AG04450 (cell line): ENCODE data around the gene CTXN1. TPM values are rescaled to one million over a fixed set of nuclear protein-coding genes. Genes with fewer than 3 reads are reported as not detected.
"Not testable (repeated sequence)": the region's sequence is repeated elsewhere in the genome, so short reads cannot be mapped to it uniquely, and the experiment has no call there.

ENCODE experiments used
- CTCF ChIA-PET: fragments of 300-600, 350-600 bp; formaldehyde crosslinking; extraction: SDS; loops from one replicate; lab custom pipeline; 2022; ENCODE audit warnings: antibody characterized with exemption, inconsistent platforms; lab: Charles Lee
- POLR2A ChIA-PET: fragments of 350-600 bp; formaldehyde crosslinking; extraction: SDS; loops from one replicate; lab custom pipeline; 2021; ENCODE audit warnings: antibody characterized with exemption, inconsistent platforms; lab: Yijun Ruan, JAX
- DNase-seq: peaks from one replicate; pipeline ENCODE4 v3.0.0-alpha.2; 2011; ENCODE audit warnings: low read depth, low spot score
- H3K27ac ChIP-seq: one replicate; pipeline ENCODE4 v1.5.1; 2012; ENCODE audit warnings: low read depth, low read length, control low read depth
- H3K27me3 ChIP-seq: one replicate; pipeline ENCODE4 v1.6.0; 2012; ENCODE audit warnings: low read length; ENCODE audit not compliant: control insufficient read depth, insufficient read depth
- H3K4me3 ChIP-seq: 2 replicates; pipeline ENCODE4 v1.5.1; 2011; ENCODE audit warnings: mild to moderate bottlenecking, low read depth, low read length, control low read depth
- H3K9me3 ChIP-seq: 2 replicates; pipeline ENCODE4 v1.5.1; 2012; ENCODE audit warnings: low read length; ENCODE audit not compliant: control insufficient read depth, insufficient read depth
- CTCF ChIP-seq: IDR thresholded peaks from 2 replicates; pipeline ENCODE4 v1.5.1; 2011; ENCODE audit warnings: low read depth, low read length, control low read depth, inconsistent platforms
- polyA plus RNA-seq: library from polyadenylated mRNA; depleted of rRNA; stranded (reverse); fragments of >200 nt; gene quantifications from 2 replicates; pipeline ENCODE4 v1.2.3, GENCODE V29; 2011

CTXN1 gene
- polyA plus RNA-seq, 1 experiment = 0.95 TPM

GRCh38 chr19:7931221-7932061 is 5.5 kb upstream of the CTXN1 start:
- TF ChIP-seq CTCF = no peak
- Histone ChIP-seq H3K27ac (peak overlapping the region; percentile 52), H3K9me3 (no peaks in the 10 kb centered on the region; the same call in 1 of the 2 replicates), H3K27me3 (no peaks in the 10 kb centered on the region), H3K4me3 (no peak overlapping the region)
- ChIA-PET POLR2A (interaction anchor here (0.6 to 2.0 kb wide), 2 partner anchors 11 to 77 kb away, joined by 3 to 5 read pairs; partner anchors contain the start of gene SNAPC2), CTCF (interaction anchor here (0.6 to 3.5 kb wide), 3 partner anchors 12 to 650 kb away, joined by 4 to 35 read pairs (median 4); partner anchors contain the start of gene TIMM44)
- DNase-seq = no peak

DNA sequence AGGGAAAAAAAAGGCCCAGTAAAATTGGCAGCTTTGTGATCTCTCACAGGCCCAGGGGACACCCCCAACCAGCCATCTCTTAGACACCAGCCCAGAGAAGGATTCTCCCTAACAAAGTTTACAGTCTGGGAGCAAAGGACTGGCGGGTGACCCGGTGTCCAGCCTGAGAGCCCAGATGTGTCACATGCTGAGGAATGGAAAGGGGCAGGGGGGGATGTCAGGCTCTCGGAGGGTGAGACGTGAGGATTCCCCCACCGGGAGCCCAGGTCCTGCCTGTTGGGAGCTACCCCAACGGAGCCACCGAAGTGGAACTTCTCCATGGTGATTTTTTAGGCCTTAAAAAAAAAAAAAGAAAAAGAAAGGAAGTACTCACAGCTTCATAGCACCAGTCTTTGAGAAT is 4.8 kb upstream of the CTXN1 start:
- POLR2A ChIA-PET = interaction anchor here (0.6 to 2.0 kb wide), 3 partner anchors 10 to 78 kb away, joined by 3 to 6 read pairs (median 5); partner anchors contain the start of gene SNAPC2
- no peaks in the 10 kb centered on the region; the same call in 1 of the 2 replicates for H3K9me3 ChIP-seq
- peak overlapping the region; percentile 52 for H3K27ac ChIP-seq
- no peak for TF ChIP-seq CTCF
- CTCF ChIA-PET = interaction anchor here (0.6 to 3.5 kb wide), 4 partner anchors 13 to 650 kb away, joined by 4 to 35 read pairs (median 10); partner anchors contain the start of gene TIMM44
- H3K27me3 ChIP-seq = no peaks in the 10 kb centered on the region
- no peak for DNase-seq
- H3K4me3 ChIP-seq = no peak overlapping the region

DNA sequence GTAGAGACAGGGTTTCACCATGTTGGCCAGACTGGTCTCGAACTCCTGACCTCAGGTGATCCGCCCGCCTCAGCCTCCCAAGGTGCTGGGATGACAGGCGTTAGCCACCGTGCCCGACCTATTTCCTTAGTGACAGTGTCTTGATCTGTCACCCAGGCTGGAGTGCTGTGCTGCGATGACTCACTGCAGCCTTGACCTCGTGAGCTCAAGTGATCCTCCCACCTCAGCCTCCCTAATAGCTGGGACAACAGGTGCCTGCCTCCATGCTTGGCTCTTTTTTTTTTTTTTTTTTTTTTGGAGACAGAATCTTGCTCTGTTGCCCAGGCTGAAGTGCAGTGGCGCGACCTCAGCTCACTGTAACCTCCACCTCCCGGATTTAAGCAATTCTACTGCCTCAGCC is 4.1 kb upstream of the CTXN1 start:
- POLR2A ChIA-PET = interaction anchor here (0.7 kb wide), 1 partner anchor 15 kb away, joined by 6 read pairs; no protein-coding TSS in a partner anchor
- peak overlapping the region; percentile 21 for H3K27ac ChIP-seq
- H3K4me3 ChIP-seq, H3K9me3 ChIP-seq, H3K27me3 ChIP-seq, DNase-seq: not testable (repeated sequence)
- CTCF ChIA-PET = interaction anchor here (0.7 to 3.5 kb wide), 4 partner anchors 14 to 324 kb away, joined by 4 to 35 read pairs (median 10); partner anchors contain the start of gene TIMM44

DNA sequence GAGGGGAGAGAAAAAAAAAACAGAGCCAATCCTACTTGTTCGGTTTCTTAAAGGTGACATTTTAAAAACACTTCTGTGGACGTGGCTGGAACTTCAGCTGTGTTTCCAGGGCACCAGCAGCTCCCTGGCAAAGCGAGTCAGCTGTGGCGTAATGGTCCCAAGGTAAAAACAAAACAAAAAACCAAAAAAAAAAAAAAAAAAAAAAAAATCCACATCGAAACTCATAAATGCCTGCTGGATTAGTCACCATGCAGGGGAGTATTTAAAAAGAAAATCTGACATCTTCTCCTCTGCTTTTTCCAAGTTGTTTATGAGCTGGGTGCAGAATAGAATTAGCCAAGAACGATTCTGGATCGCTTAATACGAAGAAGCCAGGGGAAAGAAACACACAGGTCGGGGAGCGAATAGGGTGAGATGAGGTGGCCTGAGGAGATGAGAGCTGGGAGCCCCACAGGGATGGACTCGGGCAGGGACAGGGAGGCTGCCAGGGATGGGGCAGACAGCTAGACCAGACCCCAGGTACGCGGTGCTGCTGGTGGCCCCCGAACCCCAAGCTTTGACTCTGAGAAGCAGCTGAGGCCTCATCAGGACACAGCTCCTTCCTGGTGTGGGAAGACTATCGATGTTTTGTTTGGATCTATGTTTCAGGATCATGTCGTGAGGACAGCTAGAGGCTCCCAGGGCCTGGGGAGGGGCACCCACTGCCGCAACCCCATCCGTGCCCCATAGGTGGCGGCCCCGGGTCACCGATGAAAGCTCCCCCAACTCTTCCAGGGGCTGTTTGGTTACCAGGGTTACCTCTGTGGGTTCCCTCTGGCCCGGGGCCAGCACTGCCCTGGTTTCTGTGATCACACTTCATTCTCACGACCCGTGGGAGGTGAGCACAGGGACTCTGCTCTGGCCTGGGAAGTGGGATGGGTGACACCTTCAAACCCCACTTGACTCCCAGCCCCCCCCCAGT is 3.1 kb upstream of the CTXN1 start:
- Histone ChIP-seq H3K27ac (peak overlapping the region; percentile 99), H3K9me3 (no peaks in the 10 kb centered on the region; the same call in 1 of the 2 replicates), H3K4me3 (peak overlapping the region; percentile 29), H3K27me3 (no peaks in the 10 kb centered on the region)
- DNase-seq = peak; percentile 78
- CTCF ChIA-PET = interaction anchor here (0.6 to 3.5 kb wide), 12 partner anchors 9 to 1697 kb away, joined by 3 to 35 read pairs (median 6); partner anchors contain the start of genes SNAPC2 and TIMM44
- peak; percentile 47 for TF ChIP-seq CTCF
- POLR2A ChIA-PET = interaction anchor here (0.6 to 1.8 kb wide), 7 partner anchors 9 to 830 kb away, joined by 3 to 22 read pairs (median 4); partner anchors contain the start of genes MAP2K7 and TIMM44
